Measurements from ENCODE around the gene RAD51B. TPM values are rescaled to one million over a fixed set of nuclear protein-coding genes. Genes with fewer than 3 reads are reported as not detected.

The RAD51B gene
- total and polyA plus RNA-seq, 2 of the 13 experiments (the other 11 are each of a cell fraction or from before 2014, with no cell fraction given), result 7.0 to 9.5 TPM

DNA sequence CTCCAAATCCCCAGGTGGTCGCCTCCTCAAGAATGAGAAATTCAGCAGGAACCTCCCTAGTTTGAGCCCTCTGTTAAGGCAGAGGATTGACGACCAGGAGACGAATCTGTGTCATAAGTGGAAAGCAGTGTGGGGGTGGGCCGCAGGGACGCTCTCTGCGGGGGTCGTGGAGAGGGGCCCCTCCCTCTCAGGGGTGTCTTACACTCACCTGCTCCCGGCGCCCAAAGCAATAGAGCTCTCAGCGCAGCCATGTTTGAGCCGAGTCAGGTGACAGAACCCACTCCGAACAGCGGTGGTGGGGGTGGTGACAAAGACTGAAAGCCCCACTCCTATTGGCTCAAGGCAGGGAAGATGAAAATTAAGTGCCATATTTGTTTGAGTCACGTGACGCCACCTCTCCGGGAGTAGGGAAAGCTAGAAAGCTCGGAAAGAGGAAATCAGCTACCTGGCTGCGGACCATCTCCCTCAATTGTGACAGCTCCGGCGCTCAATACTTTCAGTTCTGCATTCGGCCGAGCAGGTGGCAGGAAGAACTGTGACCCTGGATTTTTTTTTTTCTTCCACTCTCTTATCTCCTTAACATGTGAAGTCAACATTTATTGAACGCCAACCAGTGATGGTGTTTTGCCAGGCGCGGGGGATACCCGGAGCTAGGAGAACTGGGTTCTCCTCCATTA, 3.1 kb upstream of the RAD51B start, which contains the start of gene ZFYVE26 (continued):
- TF ChIP-seq GLI4 (CRISPR knock-in tag; IDR thresholded peaks at IDR 0.05; ENCODE audit: borderline replicate concordance) (no peak), ZBTB26 (CRISPR knock-in tag; IDR thresholded peaks at IDR 0.05; ENCODE audit: borderline replicate concordance) (peak; percentile 60), AGO2 (optimal IDR thresholded peaks at IDR 0.05; ENCODE audit: low read depth, low read length) (no peak), SP2 (CRISPR knock-in tag; IDR thresholded peaks at IDR 0.05) (peak; percentile 58), NR2F6 (IDR thresholded peaks at IDR 0.05) (0 out of 2 replicates have a peak, but pooled peaks have one; percentile 16), NR2F6 (CRISPR knock-in tag; IDR thresholded peaks at IDR 0.05) (peak; percentile 24; the same call in 1 of the 2 replicates), HNRNPK (IDR thresholded peaks at IDR 0.05; ENCODE audit: low read depth, low read length, poor library complexity, severe bottlenecking) (no peak), HOXA3 (CRISPR knock-in tag; IDR thresholded peaks at IDR 0.05) (peak; percentile 72), HMGXB3 (CRISPR knock-in tag; IDR thresholded peaks at IDR 0.05; ENCODE audit: borderline replicate concordance) (peak; percentile 97), ZNF557 (CRISPR knock-in tag; IDR thresholded peaks at IDR 0.05) (no peak), EP300 (IDR thresholded peaks at IDR 0.05; ENCODE audit: low read depth in 2 of 2, low read length in 2 of 2) (peak in 1 of 2 experiments; percentile 22; a peak in 1 of 4 replicates), EP300 (CRISPR knock-in tag; IDR thresholded peaks at IDR 0.05; ENCODE audit: borderline replicate concordance) (no peak), ZNF576 (CRISPR knock-in tag; IDR thresholded peaks at IDR 0.05) (no peak), SP4 (CRISPR knock-in tag; IDR thresholded peaks at IDR 0.05) (no peak), MEIS1 (CRISPR knock-in tag; IDR thresholded peaks at IDR 0.05; ENCODE audit: borderline replicate concordance) (no peak; the same call in 1 of the 2 replicates)
- TF ChIP-seq, protein P1, sequence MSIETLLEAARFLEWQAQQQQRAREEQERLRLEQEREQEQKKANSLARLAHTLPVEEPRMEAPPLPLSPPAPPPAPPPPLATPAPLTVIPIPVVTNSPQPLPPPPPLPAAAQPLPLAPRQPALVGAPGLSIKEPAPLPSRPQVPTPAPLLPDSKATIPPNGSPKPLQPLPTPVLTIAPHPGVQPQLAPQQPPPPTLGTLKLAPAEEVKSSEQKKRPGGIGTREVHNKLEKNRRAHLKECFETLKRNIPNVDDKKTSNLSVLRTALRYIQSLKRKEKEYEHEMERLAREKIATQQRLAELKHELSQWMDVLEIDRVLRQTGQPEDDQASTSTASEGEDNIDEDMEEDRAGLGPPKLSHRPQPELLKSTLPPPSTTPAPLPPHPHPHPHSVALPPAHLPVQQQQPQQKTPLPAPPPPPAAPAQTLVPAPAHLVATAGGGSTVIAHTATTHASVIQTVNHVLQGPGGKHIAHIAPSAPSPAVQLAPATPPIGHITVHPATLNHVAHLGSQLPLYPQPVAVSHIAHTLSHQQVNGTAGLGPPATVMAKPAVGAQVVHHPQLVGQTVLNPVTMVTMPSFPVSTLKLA (IDR thresholded peaks at IDR 0.05), result peak; percentile 65
- TF ChIP-seq, protein P2, sequence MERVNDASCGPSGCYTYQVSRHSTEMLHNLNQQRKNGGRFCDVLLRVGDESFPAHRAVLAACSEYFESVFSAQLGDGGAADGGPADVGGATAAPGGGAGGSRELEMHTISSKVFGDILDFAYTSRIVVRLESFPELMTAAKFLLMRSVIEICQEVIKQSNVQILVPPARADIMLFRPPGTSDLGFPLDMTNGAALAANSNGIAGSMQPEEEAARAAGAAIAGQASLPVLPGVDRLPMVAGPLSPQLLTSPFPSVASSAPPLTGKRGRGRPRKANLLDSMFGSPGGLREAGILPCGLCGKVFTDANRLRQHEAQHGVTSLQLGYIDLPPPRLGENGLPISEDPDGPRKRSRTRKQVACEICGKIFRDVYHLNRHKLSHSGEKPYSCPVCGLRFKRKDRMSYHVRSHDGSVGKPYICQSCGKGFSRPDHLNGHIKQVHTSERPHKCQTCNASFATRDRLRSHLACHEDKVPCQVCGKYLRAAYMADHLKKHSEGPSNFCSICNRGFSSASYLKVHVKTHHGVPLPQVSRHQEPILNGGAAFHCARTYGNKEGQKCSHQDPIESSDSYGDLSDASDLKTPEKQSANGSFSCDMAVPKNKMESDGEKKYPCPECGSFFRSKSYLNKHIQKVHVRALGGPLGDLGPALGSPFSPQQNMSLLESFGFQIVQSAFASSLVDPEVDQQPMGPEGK (CRISPR knock-in tag; IDR thresholded peaks at IDR 0.05), result peak; percentile 85
- TF ChIP-seq, protein P3, sequence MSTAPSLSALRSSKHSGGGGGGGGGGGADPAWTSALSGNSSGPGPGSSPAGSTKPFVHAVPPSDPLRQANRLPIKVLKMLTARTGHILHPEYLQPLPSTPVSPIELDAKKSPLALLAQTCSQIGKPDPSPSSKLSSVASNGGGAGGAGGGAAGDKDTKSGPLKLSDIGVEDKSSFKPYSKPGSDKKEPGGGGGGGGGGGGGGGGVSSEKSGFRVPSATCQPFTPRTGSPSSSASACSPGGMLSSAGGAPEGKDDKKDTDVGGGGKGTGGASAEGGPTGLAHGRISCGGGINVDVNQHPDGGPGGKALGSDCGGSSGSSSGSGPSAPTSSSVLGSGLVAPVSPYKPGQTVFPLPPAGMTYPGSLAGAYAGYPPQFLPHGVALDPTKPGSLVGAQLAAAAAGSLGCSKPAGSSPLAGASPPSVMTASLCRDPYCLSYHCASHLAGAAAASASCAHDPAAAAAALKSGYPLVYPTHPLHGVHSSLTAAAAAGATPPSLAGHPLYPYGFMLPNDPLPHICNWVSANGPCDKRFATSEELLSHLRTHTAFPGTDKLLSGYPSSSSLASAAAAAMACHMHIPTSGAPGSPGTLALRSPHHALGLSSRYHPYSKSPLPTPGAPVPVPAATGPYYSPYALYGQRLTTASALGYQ (CRISPR knock-in tag; IDR thresholded peaks at IDR 0.05), result no peak

Measured in HepG2 (cell line).